ENCODE results near the gene MAGI1. TPM values are rescaled to one million over a fixed set of nuclear protein-coding genes. Genes with fewer than 3 reads are reported as not detected.

The MAGI1 gene
- total RNA-seq, 1 experiment from 2014 or later, result 38.6 TPM

- H3K4me2 ChIP-seq (ENCODE audit: low read length), result no peak overlapping the region
- RAD21 ChIA-PET (ENCODE audit: low non-redundant PET in 1 of 2, low total read pairs in 2 of 2, uncharacterized antibody in 2 of 2, unreplicated experiment in 2 of 2), result no interaction called here
- H4K20me1 ChIP-seq (ENCODE audit: insufficient read depth), result no peaks in the 10 kb centered on the region
- H3K4me3 ChIP-seq (replicated peaks in 1 of 2; ENCODE audit: low read depth in 1 of 2, low read length in 2 of 2), result no peak overlapping the region
- H3K4me1 ChIP-seq (ENCODE audit: control insufficient read depth in 1 of 2, insufficient read depth in 2 of 2, low read length in 2 of 2), result no peaks in the 10 kb centered on the region; a peak in 1 of 4 replicates
- TF ChIP-seq MAX (IDR thresholded peaks at IDR 0.05) (no peak), POLR2A (IDR thresholded peaks at IDR 0.05; ENCODE audit: borderline replicate concordance, extremely low read depth, insufficient read depth, insufficient read length) (no peak), SP1 (IDR thresholded peaks at IDR 0.05; ENCODE audit: low read depth) (no peak), POLR2AphosphoS5 (IDR thresholded peaks at IDR 0.05; ENCODE audit: low read depth, low read length) (no peak), EZH2 (IDR thresholded peaks at IDR 0.05) (no peak), CEBPB (IDR thresholded peaks at IDR 0.05; ENCODE audit: low read depth) (no peak)
- CTCF ChIA-PET, result no interaction called here
- no TSS peak for BruUV-seq (replicated peaks)
- H3K9me2 ChIP-seq (ENCODE audit: insufficient read depth), result no peaks in the 10 kb centered on the region
- H3K9ac ChIP-seq (ENCODE audit: low read length), result no peak overlapping the region
- H3K9me3 ChIP-seq (ENCODE audit: control insufficient read depth in 1 of 2, insufficient read depth in 1 of 2, low read depth in 1 of 2, low read length in 2 of 2), result no peaks in the 10 kb centered on the region
- no peak for ATAC-seq
- intact Hi-C loops (cut with micrococcal nuclease), result no loop called here
- H3K27ac ChIP-seq (ENCODE audit: low read depth, low read length), result no peak overlapping the region
- POLR2A ChIA-PET, result no interaction called here
- no peak overlapping the region for H2AFZ ChIP-seq (ENCODE audit: low read depth, low read length, poor library complexity, severe bottlenecking)
- H3K79me2 ChIP-seq (ENCODE audit: insufficient read depth, low read length), result no peaks in the 10 kb centered on the region
- no peaks in the 10 kb centered on the region for H3K27me3 ChIP-seq (ENCODE audit: insufficient read depth, low read length)
- no peak for DNase-seq (ENCODE audit: low read depth, low spot score)
- no peaks in the 10 kb centered on the region for H3K36me3 ChIP-seq (ENCODE audit: control insufficient read depth in 1 of 2, insufficient read depth in 2 of 2, low read length in 2 of 2)
These were observed 374.3 kb downstream of the MAGI1 start for GRCh38 chr3:65664446-65664845.

- Histone ChIP-seq H3K4me3 (replicated peaks in 1 of 2; ENCODE audit: low read depth in 1 of 2, low read length in 2 of 2) (no peak overlapping the region), H3K4me1 (ENCODE audit: control insufficient read depth in 1 of 2, insufficient read depth in 2 of 2, low read length in 2 of 2) (no peaks in the 10 kb centered on the region; a peak in 1 of 4 replicates), H3K79me2 (ENCODE audit: insufficient read depth, low read length) (no peaks in the 10 kb centered on the region), H3K9me2 (ENCODE audit: insufficient read depth) (no peaks in the 10 kb centered on the region), H3K36me3 (ENCODE audit: control insufficient read depth in 1 of 2, insufficient read depth in 2 of 2, low read length in 2 of 2) (no peaks in the 10 kb centered on the region), H2AFZ (ENCODE audit: low read depth, low read length, poor library complexity, severe bottlenecking) (no peak overlapping the region), H3K4me2 (ENCODE audit: low read length) (no peak overlapping the region), H4K20me1 (ENCODE audit: insufficient read depth) (no peaks in the 10 kb centered on the region), H3K27me3 (ENCODE audit: insufficient read depth, low read length) (no peaks in the 10 kb centered on the region), H3K9me3 (ENCODE audit: control insufficient read depth in 1 of 2, insufficient read depth in 1 of 2, low read depth in 1 of 2, low read length in 2 of 2) (no peaks in the 10 kb centered on the region), H3K9ac (ENCODE audit: low read length) (no peak overlapping the region), H3K27ac (ENCODE audit: low read depth, low read length) (no peak overlapping the region)
- ChIA-PET POLR2A (no interaction called here), CTCF (interaction anchor here (0.7 kb wide), 1 partner anchor 11 kb away, joined by 3 read pairs; no protein-coding TSS in a partner anchor), RAD21 (ENCODE audit: low non-redundant PET in 1 of 2, low total read pairs in 2 of 2, uncharacterized antibody in 2 of 2, unreplicated experiment in 2 of 2) (no interaction called here)
- no peak for DNase-seq (ENCODE audit: low read depth, low spot score)
- intact Hi-C loops (cut with micrococcal nuclease), result no loop called here
- ATAC-seq, result no peak
- no TSS peak for BruUV-seq (replicated peaks)
- TF ChIP-seq TCF7L2 (IDR thresholded peaks at IDR 0.05; ENCODE audit: borderline replicate concordance, extremely low read depth, insufficient read depth, insufficient read length) (no peak), POLR2AphosphoS5 (IDR thresholded peaks at IDR 0.05; ENCODE audit: low read depth, low read length) (no peak), ZNF274 (IDR thresholded peaks at IDR 0.05; ENCODE audit: low read depth, low read length) (no peak), ZFX (IDR thresholded peaks at IDR 0.05) (no peak), SRF (IDR thresholded peaks at IDR 0.05; ENCODE audit: low read depth) (no peak), JUND (IDR thresholded peaks at IDR 0.05) (no peak), CEBPB (IDR thresholded peaks at IDR 0.05; ENCODE audit: low read depth) (no peak), EZH2 (IDR thresholded peaks at IDR 0.05) (no peak), SP1 (IDR thresholded peaks at IDR 0.05; ENCODE audit: low read depth) (no peak), RAD21 (IDR thresholded peaks at IDR 0.05; ENCODE audit: low read depth) (no peak), CTCF (IDR thresholded peaks at IDR 0.05 in 2 of 3, conservative IDR thresholded peaks at IDR 0.05 in 1 of 3; ENCODE audit: borderline replicate concordance in 1 of 3, insufficient read depth in 1 of 3, low read depth in 2 of 3, low read length in 2 of 3) (no peak), MAX (IDR thresholded peaks at IDR 0.05) (no peak), CBX3 (IDR thresholded peaks at IDR 0.05; ENCODE audit: low read depth) (no peak), SIN3A (IDR thresholded peaks at IDR 0.05; ENCODE audit: low read depth) (no peak), ELF1 (IDR thresholded peaks at IDR 0.05; ENCODE audit: borderline replicate concordance, low read depth) (no peak), FOSL1 (IDR thresholded peaks at IDR 0.05; ENCODE audit: low read depth) (no peak)
These were observed 376.6 kb downstream of the MAGI1 start for GRCh38 chr3:65662095-65662494.
